GM19467 (cell line): Measurements from ENCODE around the gene CYRIA.

Experiments used
- ATAC-seq: cut with Tn5 transposase; IDR thresholded peaks from one replicate; pipeline ENCODE4 v1.9.1; 2021; ENCODE audit warnings: mild to moderate bottlenecking, moderate library complexity; ENCODE audit not compliant: unreplicated experiment

The CYRIA gene

GRCh38 chr2:16633621-16634430 lies 31.8 kb downstream of the CYRIA start:
- ATAC-seq, result no peak

- ATAC-seq, result no peak
Observed at GRCh38 chr2:16632598-16632997, 33.0 kb downstream of the CYRIA start.

GRCh38 chr2:16630463-16630862 lies 35.2 kb downstream of the CYRIA start:
- ATAC-seq, result no peak

- no peak for ATAC-seq
Observed at GRCh38 chr2:16629770-16630169, 35.9 kb downstream of the CYRIA start.

GRCh38 chr2:16629044-16629443 lies 36.6 kb downstream of the CYRIA start:
- ATAC-seq, result no peak

GRCh38 chr2:16628314-16628713 lies 37.3 kb downstream of the CYRIA start:
- ATAC-seq, result no peak

GRCh38 chr2:16626997-16627605 lies 38.5 kb downstream of the CYRIA start:
- ATAC-seq, result no peak

- no peak for ATAC-seq
Observed at GRCh38 chr2:16626497-16626896, 39.1 kb downstream of the CYRIA start.

- peak; percentile 71 for ATAC-seq
Observed at GRCh38 chr2:16625759-16626158, 39.9 kb downstream of the CYRIA start.

- ATAC-seq, result no peak
Observed at GRCh38 chr2:16625201-16625729, 40.4 kb downstream of the CYRIA start.

- no peak for ATAC-seq
Observed at GRCh38 chr2:16624436-16624780, 41.2 kb downstream of the CYRIA start.

GRCh38 chr2:16623564-16624435 lies 41.8 kb downstream of the CYRIA start:
- no peak for ATAC-seq

- ATAC-seq, result no peak
Observed at GRCh38 chr2:16623031-16623430, 42.6 kb downstream of the CYRIA start.

GRCh38 chr2:16622399-16622968 lies 43.1 kb downstream of the CYRIA start:
- no peak for ATAC-seq

- no peak for ATAC-seq
Observed at GRCh38 chr2:16621316-16621715, 44.3 kb downstream of the CYRIA start.

- ATAC-seq, result no peak
Observed at GRCh38 chr2:16620590-16620989, 45.0 kb downstream of the CYRIA start.

- ATAC-seq, result no peak
Observed at GRCh38 chr2:16619576-16620245, 45.9 kb downstream of the CYRIA start.

- ATAC-seq, result no peak
Observed at GRCh38 chr2:16617282-16618266, 48.1 kb downstream of the CYRIA start.
